Liver (tissue), 9 donors: ENCODE measurements around the gene WNT3A. TPM values are rescaled to one million over a fixed set of nuclear protein-coding genes. Genes with fewer than 3 reads are reported as not detected.

Source experiments
- DNase-seq: peaks from one replicate; pipeline ENCODE4 v3.0.0-alpha.2; 2017; ENCODE audit warnings: low spot score
- H3K27ac ChIP-seq, 2 donors: one replicate each; pipeline ENCODE4 v1.7.0; 2013; ENCODE audit warnings: inconsistent platforms in 2 of 2, low read length in 2 of 2, control low read depth in 1 of 2, low read depth in 1 of 2, mild to moderate bottlenecking in 1 of 2
- H3K27me3 ChIP-seq, 4 donors: one replicate each; pipeline versions ENCODE4 v1.6.1 to v1.7.0; 2013; ENCODE audit warnings: low read length in 3 of 4, inconsistent platforms in 1 of 4, mild to moderate bottlenecking in 1 of 4, moderate library complexity in 1 of 4; ENCODE audit not compliant: control insufficient read depth in 4 of 4, insufficient read depth in 4 of 4
- H3K36me3 ChIP-seq, 4 donors: one replicate each; pipeline versions ENCODE4 v1.6.1 to v1.7.0; 2013; ENCODE audit warnings: low read length in 3 of 4, mild to moderate bottlenecking in 3 of 4, low read depth in 1 of 4, moderate library complexity in 1 of 4; ENCODE audit not compliant: control insufficient read depth in 4 of 4, insufficient read depth in 3 of 4
- H3K4me1 ChIP-seq, 4 donors: one replicate each; pipeline versions ENCODE4 v1.6.1 to v1.7.0; 2013; ENCODE audit warnings: low read length in 3 of 4, mild to moderate bottlenecking in 3 of 4, moderate library complexity in 1 of 4; ENCODE audit not compliant: control insufficient read depth in 4 of 4, insufficient read depth in 4 of 4
- H3K4me3 ChIP-seq, 3 donors: one replicate each; pipeline versions ENCODE4 v1.6.1 to v1.7.0; 2013; ENCODE audit warnings: low read length in 3 of 3, control low read depth in 1 of 3, low read depth in 1 of 3, mild to moderate bottlenecking in 1 of 3
- H3K9ac ChIP-seq, 2 donors: one replicate each; pipeline ENCODE4 v1.7.0; 2013; ENCODE audit warnings: low read length in 2 of 2, mild to moderate bottlenecking in 2 of 2, moderate library complexity in 2 of 2, control low read depth in 1 of 2, low read depth in 1 of 2
- H3K9me3 ChIP-seq, 4 donors: one replicate each; pipeline versions ENCODE4 v1.6.1 to v1.7.0; 2013; ENCODE audit warnings: low read length in 3 of 4; ENCODE audit not compliant: control insufficient read depth in 4 of 4
- ATF3 ChIP-seq: IDR thresholded peaks from 2 replicates; pipeline ENCODE4 v1.6.1; 2016; ENCODE audit warnings: antibody characterized with exemption
- CTCF ChIP-seq: fragments of 150-350 bp; IDR thresholded peaks from 2 replicates; pipeline ENCODE4 v1.5.1; 2017; ENCODE audit warnings: improper control_type of control experiment, low read depth, low read length; ENCODE audit not compliant: missing input control
- EGR1 ChIP-seq, 2 donors: IDR thresholded peaks; 2 replicates each; pipeline ENCODE4 v1.6.1; 2016 to 2018; ENCODE audit warnings: antibody characterized with exemption in 2 of 2, low read depth in 2 of 2
- FOXA1 ChIP-seq: IDR thresholded peaks from 2 replicates; pipeline ENCODE4 v1.6.1; 2016; ENCODE audit warnings: antibody characterized with exemption
- FOXA2 ChIP-seq: IDR thresholded peaks from 2 replicates; pipeline ENCODE4 v1.6.1; 2016; ENCODE audit warnings: antibody characterized with exemption
- GABPA ChIP-seq, 2 donors: IDR thresholded peaks in 1 of 2; conservative IDR thresholded peaks in 1 of 2; 2 replicates each; pipeline ENCODE4 v1.6.1; 2016; ENCODE audit warnings: antibody characterized with exemption in 2 of 2, mild to moderate bottlenecking in 1 of 2, moderate library complexity in 1 of 2
- HNF4A ChIP-seq, 2 donors: conservative IDR thresholded peaks; 2 replicates each; pipeline ENCODE4 v1.6.1; 2016; ENCODE audit warnings: antibody characterized with exemption in 2 of 2, mild to moderate bottlenecking in 2 of 2
- HNF4G ChIP-seq: IDR thresholded peaks from 2 replicates; pipeline ENCODE4 v1.6.1; 2016; ENCODE audit warnings: antibody characterized with exemption
- JUND ChIP-seq, 2 donors: IDR thresholded peaks; 2 replicates each; pipeline ENCODE4 v1.6.1; 2016; ENCODE audit warnings: antibody characterized with exemption in 2 of 2
- MAX ChIP-seq: IDR thresholded peaks from 2 replicates; pipeline ENCODE4 v1.6.1; 2016; ENCODE audit warnings: antibody characterized with exemption
- NR2F2 ChIP-seq: IDR thresholded peaks from 2 replicates; pipeline ENCODE4 v1.6.1; 2016; ENCODE audit warnings: antibody characterized with exemption
- RAD21 ChIP-seq, 2 donors: IDR thresholded peaks; 2 replicates each; pipeline ENCODE4 v1.6.1; 2016; ENCODE audit warnings: antibody characterized with exemption in 2 of 2, mild to moderate bottlenecking in 2 of 2
- REST ChIP-seq: IDR thresholded peaks from 2 replicates; pipeline ENCODE4 v1.6.1; 2016; ENCODE audit warnings: antibody characterized with exemption, mild to moderate bottlenecking
- RXRA ChIP-seq, 2 donors: IDR thresholded peaks; 2 replicates each; pipeline ENCODE4 v1.6.1; 2017 to 2018; ENCODE audit warnings: antibody characterized with exemption in 2 of 2, mild to moderate bottlenecking in 1 of 2
- SP1 ChIP-seq: IDR thresholded peaks from 2 replicates; pipeline ENCODE4 v1.6.1; 2018; ENCODE audit warnings: antibody characterized with exemption, mild to moderate bottlenecking
- TAF1 ChIP-seq: conservative IDR thresholded peaks from 2 replicates; pipeline ENCODE4 v1.6.1; 2016; ENCODE audit warnings: antibody characterized with exemption, mild to moderate bottlenecking
- YY1 ChIP-seq: IDR thresholded peaks from 2 replicates; pipeline ENCODE4 v1.6.1; 2016; ENCODE audit warnings: antibody characterized with exemption, mild to moderate bottlenecking
- ZBTB33 ChIP-seq: IDR thresholded peaks from 2 replicates; pipeline ENCODE4 v1.6.1; 2016; ENCODE audit warnings: antibody characterized with exemption
- WGBS: extraction: QIAGEN DNeasy Blood & Tissue Kit; methylation state at CpG from one replicate; pipeline ENCODE4 v1.1.7; 2013; 5-methylcytosine and 5-hydroxymethylcytosine counted together
- polyA plus RNA-seq, 2 donors: library from polyadenylated mRNA; stranded (reverse) in 1 of 2; unstranded in 1 of 2; fragments of 200-250 nt in 1 of 2; fragments of >200 nt in 1 of 2; fragmentation: Nextera tagmentation in 1 of 2; extraction: Ambion mirVana in 1 of 2; gene quantifications; one replicate each; pipeline versions ENCODE4 v1.2.1 to v1.2.3, GENCODE V29; 2013 to 2015
- total RNA-seq, 2 donors: library from RNA; depleted of rRNA; stranded (reverse); fragments of >200 nt; gene quantifications; one replicate each; pipeline ENCODE4 v1.2.3, GENCODE V29; 2014
- donor health status: healthy.
- donor health status: healthy.
- donor health status: healthy.
- donor health status: healthy.
- donor health status: healthy.

Gene WNT3A
- total and polyA plus RNA-seq, 4 donors, result not detected

- Histone ChIP-seq H3K4me1 (no peaks in the 10 kb centered on the region), H3K9ac (no peak overlapping the region), H3K27me3 (peaks cover 0 to 2% (median 0%) of the 10 kb centered on the region in 4 donors), H3K27ac (no peak overlapping the region), H3K36me3 (no peaks in the 10 kb centered on the region), H3K9me3 (peaks cover 0 to 5% (median 2%) of the 10 kb centered on the region in 4 donors), H3K4me3 (no peak overlapping the region)
- TF ChIP-seq SP1 (no peak), EGR1 (IDR thresholded peaks at IDR 0.05; ENCODE audit: low read depth in 2 of 2) (no peak), HNF4G (no peak), ZBTB33 (no peak), NR2F2 (no peak)
- WGBS, result 84% methylated on average over 10 of the region's 10 CpGs
- no peak for DNase-seq
These were observed 22.5 kb downstream of the WNT3A start for GRCh38 chr1:228029281-228029680.

- no peaks in the 10 kb centered on the region for H3K4me1 ChIP-seq
- peaks cover 0 to 2% (median 0%) of the 10 kb centered on the region in 4 donors for H3K27me3 ChIP-seq
- 86% methylated on average over 12 of the region's 12 CpGs for WGBS
- H3K36me3 ChIP-seq, result no peaks in the 10 kb centered on the region
- DNase-seq, result no peak
- no peak overlapping the region for H3K9ac ChIP-seq
- TF ChIP-seq FOXA1 (no peak), YY1 (no peak), MAX (no peak), HNF4A (conservative IDR thresholded peaks at IDR 0.05) (no peak), JUND (IDR thresholded peaks at IDR 0.05) (no peak), ZBTB33 (no peak), GABPA (IDR thresholded peaks at IDR 0.05 in 1 of 2, conservative IDR thresholded peaks at IDR 0.05 in 1 of 2) (no peak), REST (no peak), RXRA (IDR thresholded peaks at IDR 0.05) (no peak), TAF1 (no peak), EGR1 (IDR thresholded peaks at IDR 0.05; ENCODE audit: low read depth in 2 of 2) (no peak), HNF4G (no peak), CTCF (no peak), NR2F2 (no peak), ATF3 (no peak), RAD21 (IDR thresholded peaks at IDR 0.05) (no peak), FOXA2 (no peak), SP1 (no peak)
- H3K9me3 ChIP-seq, result peaks cover 0 to 3% (median 1%) of the 10 kb centered on the region in 4 donors
- H3K27ac ChIP-seq, result no peak overlapping the region
- H3K4me3 ChIP-seq, result no peak overlapping the region
These were observed 23.8 kb downstream of the WNT3A start for GRCh38 chr1:228030451-228031201.
